Smooth muscle cell (in vitro differentiated cells): ENCODE measurements around the gene EXOC4. TPM values are rescaled to one million over a fixed set of nuclear protein-coding genes. Genes with fewer than 3 reads are reported as not detected.

Experiments used
- DNase-seq: peaks from one replicate; lab custom pipeline; 2025; ENCODE audit not compliant: unreplicated experiment; lab: John Stamatoyannopoulos, UW
- H2AFZ ChIP-seq: fragments of 200-600 bp; sonication (generic); 2 replicates; pipeline ENCODE4 v1.6.0; 2016; ENCODE audit warnings: antibody characterized with exemption, low read depth, mild to moderate bottlenecking
- H3F3A ChIP-seq: fragments of 200-600 bp; sonication (generic); 2 replicates; pipeline ENCODE4 v1.6.0; 2017; ENCODE audit warnings: antibody characterized with exemption, low read depth
- H3K27ac ChIP-seq: fragments of 200-600 bp; sonication (generic); 2 replicates; pipeline ENCODE4 v1.5.1; 2016; ENCODE audit warnings: low read depth, mild to moderate bottlenecking
- H3K27me3 ChIP-seq: fragments of 200-600 bp; sonication (generic); 2 replicates; pipeline ENCODE4 v1.6.1; 2016; ENCODE audit warnings: low read depth, mild to moderate bottlenecking
- H3K36me3 ChIP-seq: fragments of 200-600 bp; sonication (generic); 2 replicates; pipeline ENCODE4 v1.5.1; 2016; ENCODE audit warnings: low read depth
- H3K4me1 ChIP-seq: fragments of 200-600 bp; sonication (generic); 2 replicates; pipeline ENCODE4 v1.5.1; 2016; ENCODE audit warnings: low read depth
- H3K4me2 ChIP-seq: fragments of 200-600 bp; sonication (generic); 2 replicates; pipeline ENCODE4 v1.6.0; 2016; ENCODE audit warnings: mild to moderate bottlenecking
- H3K4me3 ChIP-seq: fragments of 200-600 bp; sonication (generic); 2 replicates; pipeline ENCODE4 v1.5.1; 2016; ENCODE audit warnings: mild to moderate bottlenecking
- H3K79me2 ChIP-seq: fragments of 200-600 bp; sonication (generic); 2 replicates; pipeline ENCODE4 v1.6.0; 2016; ENCODE audit warnings: low read depth, mild to moderate bottlenecking
- H3K9ac ChIP-seq: fragments of 200-600 bp; sonication (generic); 2 replicates; pipeline ENCODE4 v1.6.0; 2016; ENCODE audit warnings: low read depth
- H3K9me3 ChIP-seq: fragments of 200-600 bp; sonication (generic); replicated peaks from 2 replicates; pipeline ENCODE4 v1.5.1; 2016; ENCODE audit warnings: low read depth
- H4K20me1 ChIP-seq: fragments of 200-600 bp; sonication (generic); 2 replicates; pipeline ENCODE4 v1.6.0; 2016; ENCODE audit warnings: low read depth
- WGBS: methylation state at CpG from one replicate; pipeline ENCODE4 v1.1.7; 2016; ENCODE audit warnings: low lambda C conversion rate; 5-methylcytosine and 5-hydroxymethylcytosine counted together
- polyA plus RNA-seq: library from polyadenylated mRNA; unstranded; fragments of >200 nt; fragmentation: Nextera tagmentation; extraction: Ambion mirVana; gene quantifications from 2 replicates; pipeline ENCODE4 v1.2.1, GENCODE V29; 2016
- total RNA-seq: library from RNA; depleted of rRNA; stranded (reverse); fragments of >200 nt; gene quantifications from 2 replicates; pipeline ENCODE4 v1.2.3, GENCODE V29; 2014
- TF ChIP-seq, protein P1 (sequence below): fragments of 200-600 bp; sonication (generic); IDR thresholded peaks from 2 replicates; pipeline ENCODE4 v1.5.1; 2017; ENCODE audit warnings: borderline replicate concordance, mild to moderate bottlenecking, antibody characterized with exemption; ENCODE audit not compliant: insufficient read depth, poor library complexity, severe bottlenecking

The EXOC4 gene
- total and polyA plus RNA-seq, 2 experiments from 2014 or later: 21.5 to 47.1 TPM

DNA sequence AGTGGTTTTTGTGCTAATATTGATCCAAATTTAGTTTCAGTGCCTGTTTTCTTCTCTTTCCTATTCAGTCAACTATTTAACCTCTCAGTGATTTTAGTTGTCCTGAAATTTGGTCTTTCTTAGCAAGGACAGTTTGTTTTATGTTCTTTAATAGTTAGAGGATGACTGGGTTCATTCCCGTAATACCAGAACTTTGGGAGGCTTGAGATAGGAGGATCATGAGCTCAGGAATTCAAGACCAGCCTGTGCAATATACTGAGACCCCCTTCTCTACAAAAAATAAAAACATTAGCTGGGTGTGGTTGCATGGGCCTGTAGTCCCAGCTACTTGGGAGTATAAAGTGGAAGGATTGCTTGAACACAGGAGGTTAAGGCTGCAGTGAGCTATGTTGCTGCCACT lies 148.3 kb downstream of the EXOC4 start:
- H3K4me3 ChIP-seq: no peak overlapping the region
- peaks cover 13% of the 10 kb centered on the region for H4K20me1 ChIP-seq
- no peaks in the 10 kb centered on the region for H3K27me3 ChIP-seq
- no peaks in the 10 kb centered on the region for H3K79me2 ChIP-seq
- H3K4me1 ChIP-seq: no peaks in the 10 kb centered on the region
- TF ChIP-seq, protein P1, sequence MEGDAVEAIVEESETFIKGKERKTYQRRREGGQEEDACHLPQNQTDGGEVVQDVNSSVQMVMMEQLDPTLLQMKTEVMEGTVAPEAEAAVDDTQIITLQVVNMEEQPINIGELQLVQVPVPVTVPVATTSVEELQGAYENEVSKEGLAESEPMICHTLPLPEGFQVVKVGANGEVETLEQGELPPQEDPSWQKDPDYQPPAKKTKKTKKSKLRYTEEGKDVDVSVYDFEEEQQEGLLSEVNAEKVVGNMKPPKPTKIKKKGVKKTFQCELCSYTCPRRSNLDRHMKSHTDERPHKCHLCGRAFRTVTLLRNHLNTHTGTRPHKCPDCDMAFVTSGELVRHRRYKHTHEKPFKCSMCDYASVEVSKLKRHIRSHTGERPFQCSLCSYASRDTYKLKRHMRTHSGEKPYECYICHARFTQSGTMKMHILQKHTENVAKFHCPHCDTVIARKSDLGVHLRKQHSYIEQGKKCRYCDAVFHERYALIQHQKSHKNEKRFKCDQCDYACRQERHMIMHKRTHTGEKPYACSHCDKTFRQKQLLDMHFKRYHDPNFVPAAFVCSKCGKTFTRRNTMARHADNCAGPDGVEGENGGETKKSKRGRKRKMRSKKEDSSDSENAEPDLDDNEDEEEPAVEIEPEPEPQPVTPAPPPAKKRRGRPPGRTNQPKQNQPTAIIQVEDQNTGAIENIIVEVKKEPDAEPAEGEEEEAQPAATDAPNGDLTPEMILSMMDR: no peak
- no peak overlapping the region for H3K4me2 ChIP-seq
- no peaks in the 10 kb centered on the region for H3K36me3 ChIP-seq
- no peak overlapping the region for H2AFZ ChIP-seq
- no peak for DNase-seq
- H3K27ac ChIP-seq: no peak overlapping the region
- 92% methylated on average over 1 of the region's 1 CpG for WGBS
- H3F3A ChIP-seq: no peaks in the 10 kb centered on the region
- H3K9ac ChIP-seq: no peak overlapping the region
- no peaks in the 10 kb centered on the region for H3K9me3 ChIP-seq

DNA sequence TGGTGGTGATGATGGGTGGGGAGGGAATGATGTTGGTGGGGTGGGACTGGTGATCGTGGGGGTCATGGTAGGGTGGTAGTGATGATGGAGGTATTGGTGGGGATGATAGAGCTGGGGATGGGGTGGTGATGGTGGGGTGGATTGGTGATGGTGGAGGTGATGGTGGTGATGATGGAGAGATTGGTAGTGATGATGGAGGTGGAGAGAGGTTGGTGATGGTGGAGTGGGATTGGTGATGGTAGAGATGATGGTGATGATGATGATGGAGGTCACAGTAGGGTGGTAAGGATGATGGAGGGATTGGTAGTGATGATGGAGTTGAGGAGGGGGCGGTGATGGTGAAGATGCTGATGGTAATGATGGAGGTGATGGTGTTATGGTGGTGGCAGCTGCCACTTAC lies 155.3 kb downstream of the EXOC4 start:
- Histone ChIP-seq H3K36me3 (no peaks in the 10 kb centered on the region), H3F3A (no peaks in the 10 kb centered on the region), H3K79me2 (no peaks in the 10 kb centered on the region), H4K20me1 (peaks cover 39% of the 10 kb centered on the region), H3K27ac (no peak overlapping the region), H2AFZ (no peak overlapping the region), H3K4me3 (no peak overlapping the region), H3K9ac (no peak overlapping the region), H3K4me2 (no peak overlapping the region), H3K27me3 (no peaks in the 10 kb centered on the region), H3K4me1 (no peaks in the 10 kb centered on the region), H3K9me3 (no peaks in the 10 kb centered on the region)
- 100% methylated on average over 2 of the region's 2 CpGs for WGBS
- TF ChIP-seq, protein P1: no peak
- DNase-seq: no peak

DNA sequence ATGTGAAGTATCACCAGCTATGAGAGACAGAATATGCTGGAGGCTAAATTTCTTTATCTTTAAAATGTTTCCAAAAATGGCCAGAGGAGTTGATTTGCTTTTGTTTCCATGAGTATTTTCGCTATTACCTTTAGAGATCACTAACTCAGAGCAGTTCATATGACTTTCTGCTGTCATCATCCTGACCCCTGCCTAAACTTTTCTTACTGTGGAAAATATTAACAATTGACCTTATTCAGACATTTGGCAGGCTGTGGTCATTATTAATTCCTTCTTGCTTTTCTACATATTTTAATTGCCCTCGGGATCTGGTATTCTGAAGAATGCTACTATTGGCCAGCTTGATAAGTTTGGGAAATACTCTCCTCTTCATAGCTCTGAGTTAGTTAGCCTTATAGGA lies 156.5 kb downstream of the EXOC4 start:
- WGBS: 85% methylated on average over 2 of the region's 2 CpGs

DNA sequence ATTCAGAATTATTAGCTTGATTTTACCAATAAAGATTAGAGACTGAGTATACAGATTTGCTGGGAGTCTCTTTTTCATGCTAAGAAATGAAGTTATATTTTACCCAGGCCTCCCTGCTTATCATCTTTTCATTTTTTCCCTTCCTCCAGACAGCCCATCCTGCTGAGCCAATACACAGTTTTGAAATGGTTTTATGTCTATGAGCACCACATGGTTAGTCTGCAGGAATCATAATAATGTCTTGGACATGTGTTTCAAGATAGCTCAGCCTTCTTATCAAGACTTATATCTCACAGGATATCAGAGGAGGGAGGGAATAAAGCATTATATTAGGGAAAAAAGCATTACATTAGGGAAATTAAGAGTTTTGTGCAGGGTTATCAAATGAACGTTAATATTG lies 157.1 kb downstream of the EXOC4 start:
- Histone ChIP-seq H3K9me3 (no peaks in the 10 kb centered on the region), H3K27ac (no peak overlapping the region), H3F3A (no peaks in the 10 kb centered on the region), H3K4me2 (no peak overlapping the region), H3K27me3 (no peaks in the 10 kb centered on the region), H3K36me3 (no peaks in the 10 kb centered on the region), H4K20me1 (peaks cover 54% of the 10 kb centered on the region), H2AFZ (no peak overlapping the region), H3K4me3 (no peak overlapping the region), H3K79me2 (no peaks in the 10 kb centered on the region), H3K4me1 (no peaks in the 10 kb centered on the region), H3K9ac (no peak overlapping the region)
- TF ChIP-seq, protein P1: no peak
- 88% methylated on average over 1 of the region's 1 CpG for WGBS
- no peak for DNase-seq

More for the DNA sequence above, 156.5 kb downstream of the EXOC4 start:
- H3K9me3 ChIP-seq: no peaks in the 10 kb centered on the region
- H3K4me2 ChIP-seq: no peak overlapping the region
- H3K27me3 ChIP-seq: no peaks in the 10 kb centered on the region
- TF ChIP-seq, protein P1: no peak
- H2AFZ ChIP-seq: no peak overlapping the region
- H3K36me3 ChIP-seq: no peaks in the 10 kb centered on the region
- H3K79me2 ChIP-seq: no peaks in the 10 kb centered on the region
- H4K20me1 ChIP-seq: peaks cover 51% of the 10 kb centered on the region
- no peaks in the 10 kb centered on the region for H3F3A ChIP-seq
- H3K27ac ChIP-seq: no peak overlapping the region
- H3K4me1 ChIP-seq: no peaks in the 10 kb centered on the region
- H3K9ac ChIP-seq: no peak overlapping the region
- H3K4me3 ChIP-seq: no peak overlapping the region
- DNase-seq: no peak
